ENCODE data around the gene LSMEM2.
A peak's percentile ranks its signal among the peaks of the same experiment; 100 is the strongest.
"Not testable (repeated sequence)": the region's sequence is repeated elsewhere in the genome, so short reads cannot be mapped to it uniquely, and the experiment has no call there.

Gene LSMEM2

GRCh38 chr3:50273689-50274065 is 5.2 kb upstream of the LSMEM2 start:
- DNase-seq (ENCODE audit: insufficient read length, low spot score) (no peak), FAIRE-seq (no peak)
- TF ChIP-seq POLR2A (IDR thresholded peaks at IDR 0.05; ENCODE audit: low read depth, low read length) = no peak

- no peak for TF ChIP-seq POLR2A (IDR thresholded peaks at IDR 0.05; ENCODE audit: low read depth, low read length)
- no peak for FAIRE-seq
- peak; percentile 68 for DNase-seq (ENCODE audit: insufficient read length, low spot score)
These were observed 4.3 kb upstream of the LSMEM2 start for GRCh38 chr3:50274371-50275104.

- DNase-seq (ENCODE audit: insufficient read length, low spot score) (no peak), FAIRE-seq (no peak)
- no peak for TF ChIP-seq POLR2A (IDR thresholded peaks at IDR 0.05; ENCODE audit: low read depth, low read length)
These were observed 3.5 kb upstream of the LSMEM2 start for GRCh38 chr3:50275141-50275995.

GRCh38 chr3:50275996-50276761 is 2.7 kb upstream of the LSMEM2 start:
- DNase-seq (ENCODE audit: insufficient read length, low spot score) (no peak), FAIRE-seq (no peak)
- TF ChIP-seq POLR2A (IDR thresholded peaks at IDR 0.05; ENCODE audit: low read depth, low read length) = no peak

GRCh38 chr3:50276762-50277101 is 2.2 kb upstream of the LSMEM2 start:
- no peak for FAIRE-seq
- no peak for TF ChIP-seq POLR2A (IDR thresholded peaks at IDR 0.05; ENCODE audit: low read depth, low read length)
- no peak for DNase-seq (ENCODE audit: insufficient read length, low spot score)

- TF ChIP-seq POLR2A (IDR thresholded peaks at IDR 0.05; ENCODE audit: low read depth, low read length) = no peak
- FAIRE-seq (no peak), DNase-seq (ENCODE audit: insufficient read length, low spot score) (no peak)
These were observed 586 bp upstream of the LSMEM2 start for GRCh38 chr3:50278123-50278879.

GRCh38 chr3:50279255-50280016 is 549 bp downstream of the LSMEM2 start:
- TF ChIP-seq POLR2A (IDR thresholded peaks at IDR 0.05; ENCODE audit: low read depth, low read length) = no peak
- FAIRE-seq = no peak
- DNase-seq (ENCODE audit: insufficient read length, low spot score) = no peak

- not testable (repeated sequence) for DNase-seq (ENCODE audit: insufficient read length, low spot score); FAIRE-seq
These were observed 5.2 kb downstream of the LSMEM2 start for GRCh38 chr3:50284121-50284520.

- no peak for TF ChIP-seq POLR2A (IDR thresholded peaks at IDR 0.05; ENCODE audit: low read depth, low read length)
- FAIRE-seq (no peak), DNase-seq (ENCODE audit: insufficient read length, low spot score) (no peak)
These were observed 7.7 kb downstream of the LSMEM2 start for GRCh38 chr3:50286322-50287227.

GRCh38 chr3:50287262-50287661 is 8.4 kb downstream of the LSMEM2 start:
- TF ChIP-seq POLR2A (IDR thresholded peaks at IDR 0.05; ENCODE audit: low read depth, low read length) = no peak
- no peak for FAIRE-seq
- DNase-seq (ENCODE audit: insufficient read length, low spot score) = no peak

GRCh38 chr3:50288387-50289007 is 9.6 kb downstream of the LSMEM2 start:
- FAIRE-seq (no peak), DNase-seq (ENCODE audit: insufficient read length, low spot score) (no peak)
- no peak for TF ChIP-seq POLR2A (IDR thresholded peaks at IDR 0.05; ENCODE audit: low read depth, low read length)

GRCh38 chr3:50289130-50289529 is 10.2 kb downstream of the LSMEM2 start:
- DNase-seq (ENCODE audit: insufficient read length, low spot score) = no peak

More at GRCh38 chr3:50289130-50289529, 10.2 kb downstream of the LSMEM2 start:
- FAIRE-seq = no peak
- TF ChIP-seq POLR2A (IDR thresholded peaks at IDR 0.05; ENCODE audit: low read depth, low read length) = no peak

All from H54 (cell line).